Heart right ventricle (tissue), 16 donors: ENCODE data around the gene GOLPH3L. TPM values are rescaled to one million over a fixed set of nuclear protein-coding genes. Genes with fewer than 3 reads are reported as not detected.

Experiments
- ATAC-seq, 8 donors: fragments of 200-7000 bp; cut with Tn5 transposase; one replicate each; pipeline ENCODE4 v1.9.1; 2020; ENCODE audit warnings: mild to moderate bottlenecking in 8 of 8, moderate library complexity in 8 of 8, moderate number of reproducible peaks in 1 of 8
- DNase-seq, 2 donors: peaks; one replicate each; pipeline ENCODE4 v3.0.0-alpha.2; 2020
- H3K27ac ChIP-seq, 10 donors: fragments of 200-600 bp; sonication (generic) in 2 of 10; one replicate each; pipeline versions ENCODE4 v1.5.0 to v1.8.0; 2020 to 2022; ENCODE audit warnings: mild to moderate bottlenecking in 3 of 10
- H3K27me3 ChIP-seq, 7 donors: fragments of 200-600 bp; one replicate each; pipeline ENCODE4 v1.8.0; 2021 to 2022; ENCODE audit warnings: mild to moderate bottlenecking in 2 of 7
- H3K36me3 ChIP-seq, 9 donors: fragments of 200-600 bp; sonication (generic) in 1 of 9; one replicate each; pipeline versions ENCODE4 v1.5.0 to v1.8.0; 2020 to 2022; ENCODE audit warnings: mild to moderate bottlenecking in 2 of 9
- H3K4me1 ChIP-seq, 9 donors: fragments of 200-600 bp; sonication (generic) in 1 of 9; one replicate each; pipeline versions ENCODE4 v1.5.0 to v1.8.0; 2020 to 2022; ENCODE audit warnings: mild to moderate bottlenecking in 4 of 9
- H3K4me3 ChIP-seq, 10 donors: fragments of 200-600 bp; sonication (generic) in 2 of 10; one replicate each; pipeline versions ENCODE4 v1.5.0 to v1.8.0; 2020 to 2022; ENCODE audit warnings: mild to moderate bottlenecking in 7 of 10, moderate library complexity in 2 of 10
- H3K9me3 ChIP-seq, 11 donors: fragments of 200-600 bp in 10 of 11; sonication (generic) in 2 of 11; one replicate each; pipeline versions ENCODE4 v1.5.0 to v1.8.0; 2013 to 2022; ENCODE audit warnings: mild to moderate bottlenecking in 2 of 11, control low read depth in 1 of 11, moderate library complexity in 1 of 11
- CTCF ChIP-seq, 9 donors: fragments of 200-600 bp; sonication (generic) in 2 of 9; IDR thresholded peaks; one replicate each; pipeline versions ENCODE4 v1.5.0 to v1.8.0; 2021 to 2022; ENCODE audit warnings: antibody characterized with exemption in 9 of 9, mild to moderate bottlenecking in 5 of 9, moderate library complexity in 1 of 9
- WGBS, 2 donors: extraction: QIAGEN DNeasy Blood & Tissue Kit; methylation state at CpG; one replicate each; pipeline ENCODE4 v1.1.7; 2013; ENCODE audit warnings: inconsistent platforms in 1 of 2; 5-methylcytosine and 5-hydroxymethylcytosine counted together
- intact Hi-C, 10 donors: fragments of 100-400 bp; cut with DNase I; formaldehyde crosslinking; loops; one replicate each; pipeline versions ENCODE4 v1.11.1 to v1.14.2; 2022
- polyA plus RNA-seq, 2 donors: library from polyadenylated mRNA; stranded (reverse); fragments of 200-250 nt; gene quantifications; one replicate each; pipeline ENCODE4 v1.2.3, GENCODE V29; 2013
- total RNA-seq, 10 donors: library from RNA; stranded (reverse); fragmentation: NEBNext Ultra II Directional in 3 of 10; extraction: Animal tissue kit (Norgen Biotek cat#: 25700) in 3 of 10; gene quantifications; one replicate each; pipeline versions ENCODE4 v1.2.1 to v1.2.4, GENCODE V29; 2021 to 2023
- donor health status: Arrhythmogenic right ventricular cardiomyopathy.
- donor health status: ischemic (EF 13 %, LVEDD 7.1; RV severe dilation, severe dysfunction).
- donor health status: healthy with polysubstance abuse.
- donor health status: DM: no; HTN: yes; CAD: no.
- donor health status: DM: no; HTN: no; CAD: no.
- donor health status: ischemic (EF 25% LVEDD 6.9; RV normal size, moderate dysfunction).
- donor health status: ischemic (EF 25% LVEDD 5.7; RV mildly dilated, moderate dysfunction).
- donor health status: healthy.
- donor health status: DM: yes; HTN: yes; CAD: no.
- donor health status: Ischemic cardiomyopathy.
- donor health status: ischemic (EF 35%, LVEDD 5.7; RV mildly dilated, moderate dysfunction).
- donor health status: nonischemic (EF 11% LVEDD 7.7; RV severe dilation, severe dysfunction).
- donor health status: DM: yes; HTN: yes; CAD: no.
- donor health status: PGD.
- donor health status: ischemic (EF 29% LVEDD 5.4; RV normal size, mild dysfunction).
- donor health status: nonischemic (EF 23%, LVEDD 6.1; RV moderate dilation, normal function).

Gene GOLPH3L
- total and polyA plus RNA-seq, 12 donors = 7.6 to 17.8 (median 15.0) TPM

GRCh38 chr1:150678988-150679387, 18.0 kb downstream of the GOLPH3L start:
- Histone ChIP-seq H3K36me3 (peaks cover 0 to 51% (median 0%) of the 10 kb centered on the region in 9 donors), H3K4me3 (no peak overlapping the region), H3K4me1 (no peaks in the 10 kb centered on the region), H3K27ac (no peak overlapping the region), H3K27me3 (no peaks in the 10 kb centered on the region), H3K9me3 (no peaks in the 10 kb centered on the region)
- intact Hi-C loops = no loop called here
- ATAC-seq (no peak), DNase-seq (no peak)
- whole genome bisulfite sequencing, 2 donors = 95 to 100% methylated on average over 1 of the region's 1 CpG
- TF ChIP-seq CTCF (IDR thresholded peaks at IDR 0.05) = no peak

GRCh38 chr1:150674881-150675280, 22.1 kb downstream of the GOLPH3L start:
- Histone ChIP-seq H3K27ac (no peak overlapping the region), H3K27me3 (no peaks in the 10 kb centered on the region), H3K4me3 (no peak overlapping the region), H3K4me1 (no peaks in the 10 kb centered on the region), H3K36me3 (peaks cover 0 to 43% (median 0%) of the 10 kb centered on the region in 9 donors), H3K9me3 (no peaks in the 10 kb centered on the region)
- ATAC-seq (no peak), DNase-seq (no peak)
- 96 to 97% methylated on average over 4 of the region's 4 CpGs for WGBS, 2 donors
- intact Hi-C loops = no loop called here
- TF ChIP-seq CTCF (IDR thresholded peaks at IDR 0.05) = no peak

- no peaks in the 10 kb centered on the region for H3K9me3 ChIP-seq
- intact Hi-C loops = no loop called here
- H3K27me3 ChIP-seq = no peaks in the 10 kb centered on the region
- 89 to 93% methylated on average over 7 of the region's 7 CpGs for WGBS, 2 donors
- no peak for DNase-seq
- peaks cover 0 to 59% (median 18%) of the 10 kb centered on the region in 9 donors for H3K36me3 ChIP-seq
- H3K27ac ChIP-seq = no peak overlapping the region
- H3K4me3 ChIP-seq = no peak overlapping the region
- TF ChIP-seq CTCF (IDR thresholded peaks at IDR 0.05) = no peak
- no peaks in the 10 kb centered on the region for H3K4me1 ChIP-seq
- no peak for ATAC-seq
Measured at GRCh38 chr1:150663321-150663720, 33.6 kb downstream of the GOLPH3L start.

- no peak for TF ChIP-seq CTCF (IDR thresholded peaks at IDR 0.05)
- no peak for DNase-seq
- Histone ChIP-seq H3K9me3 (no peaks in the 10 kb centered on the region), H3K27ac (no peak overlapping the region), H3K27me3 (no peaks in the 10 kb centered on the region), H3K4me3 (no peak overlapping the region), H3K4me1 (no peaks in the 10 kb centered on the region), H3K36me3 (peaks cover 0 to 64% (median 21%) of the 10 kb centered on the region in 9 donors)
- intact Hi-C loops = no loop called here
- WGBS, 2 donors = 97 to 99% methylated on average over 9 of the region's 9 CpGs
- no peak for ATAC-seq
Measured at GRCh38 chr1:150662811-150663210, 34.1 kb downstream of the GOLPH3L start.
